Activated CD8-positive, alpha-beta T cell treated with anti-CD3 and anti-CD28 coated beads for 36 hours (primary cell): ENCODE data around the gene ADAMTSL4. TPM values are rescaled to one million over a fixed set of nuclear protein-coding genes. Genes with fewer than 3 reads are reported as not detected.

Experiments used
- ATAC-seq: fragments of 200-7000 bp; cut with Tn5 transposase; one replicate; pipeline ENCODE4 v1.10.0; 2021; ENCODE audit warnings: mild to moderate bottlenecking, moderate library complexity
- CTCF ChIA-PET: fragments of 350-600 bp; sonication (Branson Sonifier 250); formaldehyde crosslinking; loops from one replicate; lab custom pipeline; 2021; ENCODE audit warnings: antibody characterized with exemption; lab: Charles Lee
- POLR2A ChIA-PET: fragments of 350-600 bp; sonication (Branson Sonifier 250); formaldehyde crosslinking; loops from one replicate; lab custom pipeline; 2021; ENCODE audit warnings: antibody characterized with exemption; lab: Charles Lee
- DNase-seq: peaks from one replicate; pipeline ENCODE4 v3.0.0-alpha.2; 2020
- H3K27ac Mint-ChIP-seq: one replicate; pipeline ENCODE4 v1.8.0; 2021; ENCODE audit warnings: mild to moderate bottlenecking, mixed read lengths
- H3K27me3 Mint-ChIP-seq: one replicate; pipeline ENCODE4 v1.8.0; 2021; ENCODE audit warnings: mixed read lengths
- H3K36me3 Mint-ChIP-seq: one replicate; pipeline ENCODE4 v1.8.0; 2021; ENCODE audit warnings: low read depth, mixed read lengths
- H3K4me1 Mint-ChIP-seq: one replicate; pipeline ENCODE4 v1.8.0; 2021; ENCODE audit warnings: low read depth, mixed read lengths
- H3K4me3 Mint-ChIP-seq: one replicate; pipeline ENCODE4 v1.8.0; 2021; ENCODE audit warnings: mild to moderate bottlenecking, moderate library complexity, mixed read lengths
- H3K9me3 Mint-ChIP-seq: one replicate; pipeline ENCODE4 v1.8.0; 2021; ENCODE audit warnings: mixed read lengths
- CTCF ChIP-seq: fragments of 200-600 bp; IDR thresholded peaks from one replicate; pipeline ENCODE4 v1.8.0; 2022; ENCODE audit warnings: antibody characterized with exemption, mild to moderate bottlenecking
- intact Hi-C: fragments of 100-400 bp; cut with micrococcal nuclease; formaldehyde crosslinking; loops from one replicate; pipeline ENCODE4 v1.10.0; 2022
- total RNA-seq, 2 experiments: library from RNA; stranded (reverse); gene quantifications; one replicate each; pipeline ENCODE4 v1.2.3, GENCODE V29; 2021

The ADAMTSL4 gene
- under 1 TPM; 0.11 to 0.20 TPM for total RNA-seq

GRCh38 chr1:150548632-150549495 lies at the start of gene ADAMTSL4:
TSS of gene ADAMTSL4 (plus strand) at chr1:150549408. CDS start at chr1:150552289, 2,881 bp downstream.
- ChIA-PET POLR2A (interaction anchor here (0.7 to 1.6 kb wide), 5 partner anchors 11 to 24 kb away, joined by 3 to 6 read pairs (median 4); no protein-coding TSS in a partner anchor), CTCF (interaction anchor here (0.7 to 4.9 kb wide), 10 partner anchors 11 to 101 kb away, joined by 3 to 45 read pairs (median 3); partner anchors contain the start of gene ENSA)
- Mint-ChIP-seq H3K27me3 (peaks cover 23% of the 10 kb centered on the region), H3K4me3 (peak within 1 kb of the TSS; percentile 71), H3K9me3 (no peaks in the 10 kb centered on the region), H3K36me3 (no peaks in the 10 kb centered on the region), H3K27ac (peak within 1 kb of the TSS; percentile 38), H3K4me1 (peaks cover 29% of the 10 kb centered on the region)
- DNase-seq (peak; percentile 49), ATAC-seq (peak; percentile 79)
- intact Hi-C loops = no loop called here
- TF ChIP-seq CTCF = no peak

DNA sequence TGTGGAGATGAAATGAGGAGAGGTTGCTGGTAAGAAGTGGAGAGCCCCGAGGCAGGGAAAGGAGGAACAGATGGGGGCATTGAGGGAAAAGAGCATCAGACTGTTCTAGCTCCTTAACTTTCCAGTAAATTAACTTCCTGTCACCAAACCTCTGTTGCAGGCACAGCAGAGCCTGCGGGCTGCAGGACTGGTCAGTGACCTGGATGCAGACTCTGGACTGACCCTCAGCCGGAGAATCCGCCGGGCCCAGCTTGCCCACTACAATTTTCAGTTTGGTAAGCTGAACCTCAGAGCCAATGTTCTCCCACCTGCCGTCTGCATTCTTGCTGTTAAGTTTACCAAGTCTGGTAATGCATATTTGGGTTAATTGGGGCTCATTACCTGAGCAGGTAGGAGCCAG lies 43.8 kb upstream of the ADAMTSL4 start:
- ChIA-PET POLR2A (interaction anchor here (1.2 kb wide), 1 partner anchor 18 kb away, joined by 5 read pairs; the partner anchor contains the start of gene TARS2), CTCF (interaction anchor here (1.1 to 2.0 kb wide), 2 partner anchors 27 to 55 kb away, joined by 4 to 6 read pairs; no protein-coding TSS in a partner anchor)
- DNase-seq = no peak
- Mint-ChIP-seq H3K27me3 (no peaks in the 10 kb centered on the region), H3K4me3 (no peak overlapping the region), H3K27ac (no peak overlapping the region), H3K4me1 (peaks cover 3% of the 10 kb centered on the region), H3K9me3 (no peaks in the 10 kb centered on the region), H3K36me3 (peaks cover 35% of the 10 kb centered on the region)
- TF ChIP-seq CTCF = no peak
- intact Hi-C loops = no loop called here
- ATAC-seq = no peak

DNA sequence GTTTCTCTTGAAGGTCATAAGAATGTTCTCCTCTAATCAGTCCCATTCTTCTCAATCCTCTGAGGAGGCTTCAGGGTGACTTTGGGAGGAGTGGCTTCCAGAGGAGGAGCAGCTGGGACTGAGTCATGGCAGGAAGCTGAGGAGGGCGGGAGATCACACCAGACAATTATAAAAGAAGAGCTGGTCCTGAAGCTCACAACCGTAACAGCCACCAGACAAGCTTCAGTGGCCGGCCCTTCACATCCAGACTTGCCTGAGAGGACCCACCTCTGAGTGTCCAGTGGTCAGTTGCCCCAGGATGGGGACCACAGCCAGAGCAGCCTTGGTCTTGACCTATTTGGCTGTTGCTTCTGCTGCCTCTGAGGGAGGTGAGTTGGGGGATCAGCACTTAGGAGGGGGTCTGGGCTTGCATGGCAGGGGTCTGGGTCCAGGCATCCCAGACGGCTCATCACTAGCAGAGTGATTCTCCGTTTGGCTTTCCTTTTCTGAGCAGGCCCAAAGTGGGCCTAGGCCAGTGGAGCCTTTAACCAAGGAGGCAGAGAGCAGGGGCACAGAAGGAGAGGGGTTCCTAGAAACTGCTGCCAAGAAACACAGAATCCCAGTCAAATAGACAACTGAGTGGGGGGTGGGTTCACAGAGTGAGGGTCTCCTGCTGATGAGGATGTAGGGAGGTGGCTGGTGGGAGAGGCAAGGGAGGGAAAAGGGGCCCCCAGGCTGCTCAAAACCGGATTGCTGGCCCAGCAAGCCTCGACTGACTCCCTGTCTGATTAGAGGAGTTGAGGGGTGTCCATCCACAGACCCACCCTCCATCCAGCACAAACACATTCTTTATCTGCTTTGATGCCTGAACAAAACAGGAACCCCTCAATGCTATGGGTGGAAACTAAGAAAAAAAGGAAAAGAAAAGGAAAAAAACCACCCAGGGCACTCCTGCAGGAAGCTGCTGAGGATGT lies 41.0 kb upstream of the ADAMTSL4 start, which contains the start of gene ECM1:
ECM1 (plus strand) TSS at position 198 of the 953 bp plus-strand sequence; CDS start at position 299, 101 bp downstream.
- DNase-seq = no peak
- intact Hi-C loops = no loop called here
- ChIA-PET CTCF (no interaction called here), POLR2A (no interaction called here)
- Mint-ChIP-seq H3K27ac (no peak within 1 kb of the TSS), H3K27me3 (no peaks in the 10 kb centered on the region), H3K9me3 (no peaks in the 10 kb centered on the region), H3K36me3 (peaks cover 27% of the 10 kb centered on the region), H3K4me3 (no peak within 1 kb of the TSS), H3K4me1 (peaks cover 3% of the 10 kb centered on the region)
- no peak for ATAC-seq
- no peak for TF ChIP-seq CTCF

DNA sequence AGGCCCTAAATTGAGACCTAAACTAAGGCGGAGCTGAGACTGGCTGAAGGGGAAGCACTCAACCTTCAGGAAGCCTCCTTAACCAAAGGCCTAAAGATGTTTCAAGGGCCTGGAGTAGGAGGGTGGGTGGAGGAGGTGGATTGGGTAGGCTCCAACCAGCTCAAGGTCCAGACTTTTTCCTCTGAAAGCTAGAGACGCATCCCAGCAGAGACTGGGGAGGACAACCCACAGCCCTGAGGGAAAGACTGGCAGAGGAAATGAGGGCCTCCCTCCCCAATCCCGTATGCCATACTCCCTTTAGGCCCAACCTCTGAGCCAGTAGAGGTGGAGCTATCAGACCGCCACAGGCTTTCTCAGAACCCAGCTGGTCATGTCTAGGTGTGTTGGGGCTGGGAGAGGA lies 40.2 kb upstream of the ADAMTSL4 start:
- DNase-seq (no peak), ATAC-seq (no peak)
- Mint-ChIP-seq H3K27ac (no peak overlapping the region), H3K9me3 (no peaks in the 10 kb centered on the region), H3K4me1 (peaks cover 6% of the 10 kb centered on the region), H3K36me3 (peaks cover 23% of the 10 kb centered on the region), H3K27me3 (no peaks in the 10 kb centered on the region), H3K4me3 (no peak overlapping the region)
- POLR2A ChIA-PET = no interaction called here
- TF ChIP-seq CTCF = no peak
- CTCF ChIA-PET = interaction anchor here (1.1 kb wide), 1 partner anchor 24 kb away, joined by 3 read pairs; no protein-coding TSS in a partner anchor
- intact Hi-C loops = no loop called here
